Body of pancreas (tissue), 4 donors: ENCODE data around the gene ELAPOR1.

Experiments used
- POLR2A ChIP-seq, 3 donors: fragments of 450-650 bp; IDR thresholded peaks; one replicate each; pipeline ENCODE4 v1.6.1; 2016; ENCODE audit warnings: antibody characterized with exemption in 3 of 3, mild to moderate bottlenecking in 2 of 3
- TF ChIP-seq, protein P1 (sequence below), 7 experiments: fragments of 450-650 bp in 4 of 7; fragments of 200-600 bp in 3 of 7; sonication (generic) in 3 of 7; IDR thresholded peaks; one replicate each; pipeline ENCODE4 v1.5.1; 2016 to 2019; ENCODE audit warnings: antibody characterized with exemption in 7 of 7

DNA sequence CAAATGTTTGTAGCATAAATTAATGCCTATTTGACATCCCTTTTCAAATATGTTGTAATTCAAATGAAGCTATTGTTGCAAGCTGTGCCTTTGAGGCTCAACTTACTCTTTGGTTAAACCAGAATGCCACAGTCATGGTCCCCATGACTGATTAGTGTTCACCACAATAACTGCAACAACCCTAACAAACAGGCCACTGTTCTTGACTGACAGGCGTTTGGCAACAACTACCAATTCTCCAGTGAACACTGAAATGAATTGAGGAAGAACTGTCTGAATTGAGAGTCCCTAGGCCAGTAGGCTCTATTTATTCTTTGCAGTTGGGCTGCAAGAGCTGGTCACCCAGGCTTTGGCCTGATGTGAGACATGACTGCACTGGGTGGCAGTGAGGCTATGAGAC, 30.0 kb upstream of the ELAPOR1 start:
- TF ChIP-seq, protein P1, sequence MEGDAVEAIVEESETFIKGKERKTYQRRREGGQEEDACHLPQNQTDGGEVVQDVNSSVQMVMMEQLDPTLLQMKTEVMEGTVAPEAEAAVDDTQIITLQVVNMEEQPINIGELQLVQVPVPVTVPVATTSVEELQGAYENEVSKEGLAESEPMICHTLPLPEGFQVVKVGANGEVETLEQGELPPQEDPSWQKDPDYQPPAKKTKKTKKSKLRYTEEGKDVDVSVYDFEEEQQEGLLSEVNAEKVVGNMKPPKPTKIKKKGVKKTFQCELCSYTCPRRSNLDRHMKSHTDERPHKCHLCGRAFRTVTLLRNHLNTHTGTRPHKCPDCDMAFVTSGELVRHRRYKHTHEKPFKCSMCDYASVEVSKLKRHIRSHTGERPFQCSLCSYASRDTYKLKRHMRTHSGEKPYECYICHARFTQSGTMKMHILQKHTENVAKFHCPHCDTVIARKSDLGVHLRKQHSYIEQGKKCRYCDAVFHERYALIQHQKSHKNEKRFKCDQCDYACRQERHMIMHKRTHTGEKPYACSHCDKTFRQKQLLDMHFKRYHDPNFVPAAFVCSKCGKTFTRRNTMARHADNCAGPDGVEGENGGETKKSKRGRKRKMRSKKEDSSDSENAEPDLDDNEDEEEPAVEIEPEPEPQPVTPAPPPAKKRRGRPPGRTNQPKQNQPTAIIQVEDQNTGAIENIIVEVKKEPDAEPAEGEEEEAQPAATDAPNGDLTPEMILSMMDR (IDR thresholded peaks at IDR 0.05): no peak
- no peak for TF ChIP-seq POLR2A (IDR thresholded peaks at IDR 0.05)
